ENCODE results near the gene CACNA1C. TPM values are rescaled to one million over a fixed set of nuclear protein-coding genes. Genes with fewer than 3 reads are reported as not detected.

CACNA1C gene
- total and polyA plus RNA-seq, 2 donors from 2014 or later, result 1.6 to 17.4 TPM

- H3K27me3 ChIP-seq (ENCODE audit: control insufficient read depth, insufficient read depth, low read length), result no peaks in the 10 kb centered on the region
- DNase-seq (peak in 1 of 5 donors; percentile 24), FAIRE-seq (no peak)
- no peaks in the 10 kb centered on the region for H3K36me3 ChIP-seq (ENCODE audit: control insufficient read depth in 2 of 3, insufficient read depth in 3 of 3, low read length in 3 of 3)
- peaks cover 5 to 19% (median 12%) of the 10 kb centered on the region in 3 donors for H3K4me1 ChIP-seq (ENCODE audit: control insufficient read depth in 2 of 3, insufficient read depth in 2 of 3, low read depth in 1 of 3, low read length in 3 of 3)
- TF ChIP-seq, protein P1, sequence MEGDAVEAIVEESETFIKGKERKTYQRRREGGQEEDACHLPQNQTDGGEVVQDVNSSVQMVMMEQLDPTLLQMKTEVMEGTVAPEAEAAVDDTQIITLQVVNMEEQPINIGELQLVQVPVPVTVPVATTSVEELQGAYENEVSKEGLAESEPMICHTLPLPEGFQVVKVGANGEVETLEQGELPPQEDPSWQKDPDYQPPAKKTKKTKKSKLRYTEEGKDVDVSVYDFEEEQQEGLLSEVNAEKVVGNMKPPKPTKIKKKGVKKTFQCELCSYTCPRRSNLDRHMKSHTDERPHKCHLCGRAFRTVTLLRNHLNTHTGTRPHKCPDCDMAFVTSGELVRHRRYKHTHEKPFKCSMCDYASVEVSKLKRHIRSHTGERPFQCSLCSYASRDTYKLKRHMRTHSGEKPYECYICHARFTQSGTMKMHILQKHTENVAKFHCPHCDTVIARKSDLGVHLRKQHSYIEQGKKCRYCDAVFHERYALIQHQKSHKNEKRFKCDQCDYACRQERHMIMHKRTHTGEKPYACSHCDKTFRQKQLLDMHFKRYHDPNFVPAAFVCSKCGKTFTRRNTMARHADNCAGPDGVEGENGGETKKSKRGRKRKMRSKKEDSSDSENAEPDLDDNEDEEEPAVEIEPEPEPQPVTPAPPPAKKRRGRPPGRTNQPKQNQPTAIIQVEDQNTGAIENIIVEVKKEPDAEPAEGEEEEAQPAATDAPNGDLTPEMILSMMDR (IDR thresholded peaks at IDR 0.05; ENCODE audit: borderline replicate concordance, extremely low read depth, insufficient read depth), result no peak
- no peak overlapping the region for H3K27ac ChIP-seq (ENCODE audit: low read depth in 2 of 2, low read length in 2 of 2)
- H3K4me3 ChIP-seq (ENCODE audit: low read length in 3 of 3), result no peak overlapping the region
- peaks cover 0 to 4% (median 0%) of the 10 kb centered on the region in 3 donors for H3K9me3 ChIP-seq (ENCODE audit: control insufficient read depth in 2 of 3, insufficient read depth in 1 of 3, low read length in 3 of 3)
- intact Hi-C loops (cut with DNase I), result no loop called here
- no peak overlapping the region for H3K9ac ChIP-seq (ENCODE audit: low read length in 3 of 3)
These were observed 229.5 kb downstream of the CACNA1C start for GRCh38 chr12:2282318-2282717.

DNA sequence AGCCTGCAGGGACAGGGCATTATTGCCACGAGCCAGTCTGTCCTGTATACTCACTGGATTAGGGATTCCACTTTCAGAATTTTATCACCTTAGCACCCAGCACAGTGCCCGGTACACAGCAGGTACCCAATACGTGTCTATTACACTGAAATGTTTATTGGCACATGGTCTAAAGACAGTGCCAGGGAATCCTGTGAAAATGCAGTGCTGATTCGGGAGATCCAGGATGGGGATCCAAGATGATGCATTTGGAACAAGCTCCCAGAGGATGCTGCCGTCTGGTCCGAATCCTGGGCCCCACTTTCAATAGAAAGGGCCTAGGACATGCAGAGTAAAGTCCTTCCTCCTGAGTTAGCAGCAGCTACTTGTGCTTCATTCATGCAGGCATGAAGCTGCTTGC, 230.7 kb downstream of the CACNA1C start:
- Histone ChIP-seq H3K36me3 (ENCODE audit: control insufficient read depth in 2 of 3, insufficient read depth in 3 of 3, low read length in 3 of 3) (no peaks in the 10 kb centered on the region), H3K27me3 (ENCODE audit: control insufficient read depth, insufficient read depth, low read length) (no peaks in the 10 kb centered on the region), H3K9me3 (ENCODE audit: control insufficient read depth in 2 of 3, insufficient read depth in 1 of 3, low read length in 3 of 3) (peaks cover 0 to 2% (median 0%) of the 10 kb centered on the region in 3 donors), H3K4me1 (ENCODE audit: control insufficient read depth in 2 of 3, insufficient read depth in 2 of 3, low read depth in 1 of 3, low read length in 3 of 3) (peaks cover 5 to 24% (median 15%) of the 10 kb centered on the region in 3 donors), H3K4me3 (ENCODE audit: low read length in 3 of 3) (no peak overlapping the region), H3K9ac (ENCODE audit: low read length in 3 of 3) (no peak overlapping the region), H3K27ac (ENCODE audit: low read depth in 2 of 2, low read length in 2 of 2) (peak overlapping the region in 1 of 2 donors; percentile 46)
- no peak for FAIRE-seq
- intact Hi-C loops (cut with DNase I), result no loop called here
- DNase-seq, result peak in 1 of 5 donors; percentile 28
- TF ChIP-seq, protein P1 (IDR thresholded peaks at IDR 0.05; ENCODE audit: borderline replicate concordance, extremely low read depth, insufficient read depth), result no peak

- intact Hi-C loops (cut with DNase I), result no loop called here
- Histone ChIP-seq H3K36me3 (ENCODE audit: control insufficient read depth in 2 of 3, insufficient read depth in 3 of 3, low read length in 3 of 3) (no peaks in the 10 kb centered on the region), H3K4me1 (ENCODE audit: control insufficient read depth in 2 of 3, insufficient read depth in 2 of 3, low read depth in 1 of 3, low read length in 3 of 3) (peaks cover 5 to 24% (median 15%) of the 10 kb centered on the region in 3 donors), H3K4me3 (ENCODE audit: low read length in 3 of 3) (no peak overlapping the region), H3K9ac (ENCODE audit: low read length in 3 of 3) (no peak overlapping the region), H3K9me3 (ENCODE audit: control insufficient read depth in 2 of 3, insufficient read depth in 1 of 3, low read length in 3 of 3) (no peaks in the 10 kb centered on the region), H3K27ac (ENCODE audit: low read depth in 2 of 2, low read length in 2 of 2) (peak overlapping the region in 1 of 2 donors; percentile 46), H3K27me3 (ENCODE audit: control insufficient read depth, insufficient read depth, low read length) (no peaks in the 10 kb centered on the region)
- peak in 2 of 5 donors; percentile 40 to 62 for DNase-seq
- FAIRE-seq, result no peak
- TF ChIP-seq, protein P1 (IDR thresholded peaks at IDR 0.05; ENCODE audit: borderline replicate concordance, extremely low read depth, insufficient read depth), result no peak
These were observed 231.1 kb downstream of the CACNA1C start for GRCh38 chr12:2283916-2284315.
